Measurements from ENCODE around the gene FRMPD4.
A peak's percentile ranks its signal among the peaks of the same experiment; 100 is the strongest.
"Not testable (repeated sequence)": the region's sequence is repeated elsewhere in the genome, so short reads cannot be mapped to it uniquely, and the experiment has no call there.

The FRMPD4 gene

GRCh38 chrX:12446342-12447075 lies 308.2 kb downstream of the FRMPD4 start:
- DNase-seq, result no peak

GRCh38 chrX:12447448-12448064 lies 309.3 kb downstream of the FRMPD4 start:
- no peak for DNase-seq

- DNase-seq, result no peak
These were observed 314.0 kb downstream of the FRMPD4 start for GRCh38 chrX:12452268-12452667.

GRCh38 chrX:12460929-12461328 lies 322.7 kb downstream of the FRMPD4 start:
- DNase-seq, result no peak

DNA sequence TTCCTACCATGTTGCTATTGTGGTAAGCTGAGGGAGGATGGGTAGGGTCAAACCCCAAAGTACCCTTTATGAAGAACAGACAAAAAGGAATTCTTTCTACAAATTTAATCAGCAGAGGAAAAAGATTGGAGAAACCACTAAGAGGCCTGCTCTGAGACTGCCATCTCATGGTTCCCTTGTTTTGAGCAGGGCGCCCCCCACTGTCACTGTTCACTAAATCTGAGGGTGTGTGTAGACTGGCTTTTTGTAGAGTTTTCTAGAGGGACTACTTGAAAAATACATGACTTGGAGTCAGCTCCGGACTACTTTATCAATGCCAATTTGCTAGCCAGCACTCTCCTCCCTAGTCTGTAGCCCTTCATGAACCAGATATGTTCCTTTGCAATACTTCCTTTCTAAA lies 324.8 kb downstream of the FRMPD4 start:
- no peak for DNase-seq

GRCh38 chrX:12463873-12464272 lies 325.6 kb downstream of the FRMPD4 start:
- no peak for DNase-seq

- DNase-seq, result no peak
These were observed 329.0 kb downstream of the FRMPD4 start for GRCh38 chrX:12467321-12467720.

DNA sequence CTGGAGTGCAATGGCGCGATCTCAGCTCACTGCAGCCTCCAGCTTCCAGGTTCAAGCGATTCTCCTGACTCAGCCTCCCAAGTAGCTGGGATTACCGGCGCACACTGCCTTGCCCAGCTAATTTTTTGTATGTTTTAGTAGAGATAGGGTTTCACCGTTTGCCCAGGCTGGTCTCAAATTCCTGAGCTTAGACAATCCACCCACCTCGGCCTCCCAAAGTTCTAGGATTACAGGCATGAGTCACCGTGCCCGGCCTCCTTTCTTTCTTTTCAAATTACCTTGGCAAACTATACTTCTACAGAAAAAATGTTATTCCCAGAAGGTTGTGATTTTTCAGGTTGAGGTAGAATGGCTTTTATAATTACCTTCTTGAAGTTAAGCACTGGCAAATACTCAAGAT lies 331.0 kb downstream of the FRMPD4 start:
- DNase-seq, result no peak

DNA sequence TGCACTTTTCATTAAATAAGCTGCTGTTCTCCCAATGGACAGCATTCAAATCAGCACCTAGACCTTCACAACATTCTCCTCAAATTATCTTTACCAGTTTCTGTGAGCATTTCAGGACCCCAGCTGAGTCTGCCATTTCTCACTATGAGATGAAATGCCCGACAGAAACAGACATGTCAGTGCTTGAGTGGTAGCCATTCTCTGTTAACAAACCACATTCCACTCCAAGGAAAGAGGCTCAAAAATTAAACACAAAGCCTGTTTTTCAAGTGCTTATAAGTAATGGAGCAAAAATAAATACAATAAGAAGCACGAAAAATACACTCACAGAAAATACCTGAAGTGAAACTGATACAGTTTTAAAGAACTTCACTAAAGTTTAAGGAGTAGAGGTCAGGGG lies 332.8 kb downstream of the FRMPD4 start:
- DNase-seq, result no peak

DNA sequence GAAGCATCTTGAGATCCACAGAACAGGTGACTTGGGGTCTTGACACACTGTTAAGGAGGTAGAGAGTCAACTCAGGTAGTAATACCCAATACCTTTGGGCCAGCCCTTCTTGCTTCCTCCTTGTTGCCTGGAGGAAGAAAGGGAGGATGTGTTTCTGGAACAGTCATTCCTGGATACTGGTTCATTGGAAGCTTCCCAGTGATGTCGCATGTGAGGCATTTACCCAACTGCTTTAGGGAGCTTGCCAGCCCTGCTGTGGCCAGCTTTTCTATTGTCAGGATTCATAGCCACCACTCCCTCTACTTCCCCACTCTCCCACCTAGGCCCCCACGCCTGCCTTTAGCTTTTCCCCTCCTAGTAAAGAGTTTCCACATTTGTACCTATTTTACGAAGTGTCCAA lies 342.7 kb downstream of the FRMPD4 start:
- DNase-seq, result no peak

DNA sequence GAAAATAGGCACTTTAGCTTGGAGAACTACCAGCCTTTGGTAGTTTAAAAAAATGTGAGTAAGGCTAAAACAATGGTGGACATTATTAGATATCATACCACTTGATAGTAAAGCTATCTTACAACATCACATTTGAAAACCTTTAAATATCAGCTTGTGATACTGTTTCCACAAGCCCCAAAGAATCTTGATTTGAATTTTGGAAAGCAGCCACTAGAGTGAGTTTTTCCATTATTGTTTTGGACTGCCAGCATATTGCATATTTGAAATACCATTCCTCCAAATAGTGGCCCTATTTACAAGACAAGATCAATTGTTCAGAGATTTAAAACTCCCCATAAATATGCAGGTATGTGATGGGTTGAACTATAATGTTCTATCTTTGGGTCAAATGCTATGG lies 349.9 kb downstream of the FRMPD4 start:
- no peak for DNase-seq

- DNase-seq, result no peak
These were observed 350.5 kb downstream of the FRMPD4 start for GRCh38 chrX:12488771-12489170.

DNA sequence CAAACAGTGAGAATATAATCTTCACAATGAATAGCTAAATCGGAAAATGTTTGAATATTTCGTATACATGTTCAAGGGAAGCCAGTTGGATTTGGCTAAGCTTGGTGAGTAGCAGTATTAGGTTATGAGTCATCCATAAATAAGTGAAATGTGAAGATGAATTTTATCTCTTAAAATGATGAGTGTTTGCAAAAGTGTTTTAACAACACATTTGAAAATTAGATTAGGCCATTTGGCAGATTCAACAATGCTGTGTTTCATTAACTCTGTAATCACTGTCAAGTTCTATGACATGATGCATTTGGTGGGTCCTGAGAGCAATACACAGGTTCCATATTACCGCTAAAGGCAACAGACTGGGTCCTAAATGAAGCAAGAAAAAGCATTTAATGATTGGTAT lies 351.1 kb downstream of the FRMPD4 start:
- DNase-seq, result no peak

DNA sequence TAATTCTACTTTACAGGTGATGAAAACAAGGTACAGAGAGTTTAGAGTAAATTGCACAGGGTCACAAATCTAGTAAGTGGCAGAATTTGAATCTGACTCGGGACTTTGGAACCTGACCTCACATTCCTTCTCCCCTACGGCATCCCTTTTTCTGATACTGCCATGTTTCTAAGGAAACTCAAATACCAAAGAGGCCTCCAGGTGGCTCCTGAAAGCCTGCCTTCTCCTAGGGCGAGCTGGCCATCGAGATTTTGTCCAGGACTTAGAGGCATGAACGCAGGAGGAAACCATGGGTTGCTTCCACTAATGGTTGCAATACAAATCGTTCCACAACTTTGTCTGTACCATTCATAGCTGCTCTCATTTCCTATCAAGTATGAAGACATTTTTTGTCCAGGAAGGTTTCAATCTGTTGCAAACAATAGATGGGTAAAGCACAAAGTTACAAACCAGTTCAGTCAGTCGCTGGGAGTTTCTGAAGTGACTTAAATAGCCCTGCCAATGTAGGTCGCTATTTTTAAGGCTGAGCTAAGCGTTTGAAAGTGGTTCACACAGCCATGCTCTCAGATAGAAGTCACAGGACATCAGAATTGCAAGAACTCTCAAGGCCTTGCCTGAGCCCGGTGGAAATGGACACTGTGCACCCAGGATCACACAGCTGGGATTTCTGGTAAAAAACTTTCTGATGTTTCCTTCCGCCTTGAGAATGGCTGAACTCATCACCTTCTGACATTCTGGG lies 356.3 kb downstream of the FRMPD4 start:
- no peak for DNase-seq

GRCh38 chrX:12496343-12496742 lies 358.1 kb downstream of the FRMPD4 start:
- peak; percentile 13 for DNase-seq

- peak; percentile 11 for DNase-seq
These were observed 359.7 kb downstream of the FRMPD4 start for GRCh38 chrX:12497832-12498591.

GRCh38 chrX:12505127-12505526 lies 366.9 kb downstream of the FRMPD4 start:
- no peak for DNase-seq

GRCh38 chrX:12515384-12515783 lies 377.1 kb downstream of the FRMPD4 start:
- DNase-seq, result not testable (repeated sequence)

DNA sequence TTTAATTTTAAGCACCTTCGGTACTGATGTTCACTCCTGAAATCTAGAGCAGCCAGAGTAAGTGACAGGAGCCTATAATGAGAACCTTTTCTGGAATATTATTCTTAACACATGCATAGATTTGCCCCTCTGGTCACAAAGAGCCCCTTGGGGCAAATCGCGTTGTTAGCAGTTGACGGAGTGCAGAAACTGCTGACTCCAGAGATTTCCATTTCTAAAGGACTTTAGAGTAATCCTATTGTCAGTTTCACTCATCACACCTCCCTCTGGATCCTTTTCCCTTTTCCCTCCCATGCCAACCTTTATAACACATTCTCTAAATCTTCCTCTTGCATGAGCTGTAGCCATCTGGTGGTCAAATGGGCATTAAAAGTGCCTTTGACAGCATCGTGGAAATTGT lies 388.0 kb downstream of the FRMPD4 start:
- DNase-seq, result no peak

GRCh38 chrX:12538096-12538495 lies 399.8 kb downstream of the FRMPD4 start:
- DNase-seq, result not testable (repeated sequence)

- DNase-seq, result not testable (repeated sequence)
These were observed 404.0 kb downstream of the FRMPD4 start for GRCh38 chrX:12542251-12542650.

- no peak for DNase-seq
These were observed 410.1 kb downstream of the FRMPD4 start for GRCh38 chrX:12548341-12548740.

GRCh38 chrX:12548746-12549145 lies 410.5 kb downstream of the FRMPD4 start:
- no peak for DNase-seq
